Psoas muscle (tissue), 8 donors: ENCODE measurements around the gene FOCAD. TPM values are rescaled to one million over a fixed set of nuclear protein-coding genes. Genes with fewer than 3 reads are reported as not detected.

ENCODE experiments used
- ATAC-seq, 4 donors: fragments of 200-7000 bp; cut with Tn5 transposase; one replicate each; pipeline ENCODE4 v1.9.1; 2020; ENCODE audit warnings: moderate library complexity in 3 of 4, mild to moderate bottlenecking in 2 of 4
- DNase-seq, 2 donors: peaks; one replicate each; pipeline ENCODE4 v3.0.0-alpha.2; 2020
- H3K27ac ChIP-seq: fragments of 200-600 bp; one replicate; pipeline ENCODE4 v1.8.0; 2022
- H3K27me3 ChIP-seq, 3 donors: fragments of 200-600 bp in 1 of 3; one replicate each; pipeline versions ENCODE4 v1.6.1 to v1.8.0; 2013 to 2022; ENCODE audit warnings: low read length in 2 of 3, mild to moderate bottlenecking in 2 of 3, moderate library complexity in 1 of 3; ENCODE audit not compliant: insufficient read depth in 3 of 3
- H3K36me3 ChIP-seq, 2 donors: fragments of 200-600 bp in 1 of 2; one replicate each; pipeline versions ENCODE4 v1.6.1 to v1.8.0; 2013 to 2022; ENCODE audit warnings: low read depth in 1 of 2, mild to moderate bottlenecking in 1 of 2, moderate library complexity in 1 of 2; ENCODE audit not compliant: insufficient read depth in 1 of 2
- H3K4me1 ChIP-seq: fragments of 200-600 bp; one replicate; pipeline ENCODE4 v1.8.0; 2022
- H3K4me3 ChIP-seq: fragments of 200-600 bp; one replicate; pipeline ENCODE4 v1.8.0; 2022; ENCODE audit warnings: mild to moderate bottlenecking
- H3K9me3 ChIP-seq: fragments of 200-600 bp; one replicate; pipeline ENCODE4 v1.8.0; 2022
- CTCF ChIP-seq: fragments of 200-600 bp; IDR thresholded peaks from one replicate; pipeline ENCODE4 v1.8.0; 2022; ENCODE audit warnings: antibody characterized with exemption
- WGBS, 3 donors: extraction: QIAGEN DNeasy Blood & Tissue Kit; methylation state at CpG; one replicate each; pipeline versions ENCODE4 v1.1.6 to v1.1.7; 2013; 5-methylcytosine and 5-hydroxymethylcytosine counted together
- intact Hi-C, 2 donors: fragments of 100-400 bp; cut with DNase I; formaldehyde crosslinking; loops; one replicate each; pipeline versions ENCODE4 v1.11.0 to v1.14.2; 2022
- polyA plus RNA-seq, 3 donors: library from polyadenylated mRNA; stranded (reverse); fragments of 200-250 nt; gene quantifications; one replicate each; pipeline ENCODE4 v1.2.3, GENCODE V29; 2013
- total RNA-seq, 4 donors: library from RNA; stranded (reverse); fragmentation: NEBNext Ultra II Directional in 2 of 4; extraction: Animal tissue kit (Norgen Biotek cat#: 25700) in 2 of 4; gene quantifications; one replicate each; pipeline versions ENCODE4 v1.2.1 to v1.2.4, GENCODE V29; 2021 to 2023
- donor health status: healthy with polysubstance abuse.
- donor health status: DM: no; HTN: no; CAD: no; lungs with moderate emphysema.
- donor health status: Bipolar disorder and iron deficiency.
- donor health status: healthy.
- donor health status: DM: yes; HTN: yes; CAD: no.
- donor health status: DM: no; HTN: no; CAD: no.
- donor health status: DM: no; HTN: no; CAD: no.
- donor health status: DM: yes; HTN: yes; CAD: no.

The FOCAD gene
- total and polyA plus RNA-seq, 7 donors: 5.8 to 24.8 (median 12.1) TPM

GRCh38 chr9:20713172-20713571 is 29.1 kb downstream of the FOCAD start:
- 70 to 83% (median 83%) methylated on average over 1 of the region's 1 CpG for WGBS, 3 donors
- no peaks in the 10 kb centered on the region for H3K9me3 ChIP-seq
- DNase-seq (no peak), ATAC-seq (no peak)
- H3K27me3 ChIP-seq: no peaks in the 10 kb centered on the region
- H3K4me1 ChIP-seq: no peaks in the 10 kb centered on the region
- intact Hi-C loops: no loop called here
- H3K36me3 ChIP-seq: peaks cover 0 to 22% of the 10 kb centered on the region in 2 donors
- no peak for TF ChIP-seq CTCF
- H3K4me3 ChIP-seq: no peak overlapping the region
- H3K27ac ChIP-seq: no peak overlapping the region

- DNase-seq (no peak), ATAC-seq (no peak)
- no peak overlapping the region for H3K4me3 ChIP-seq
- H3K36me3 ChIP-seq: peaks cover 0 to 27% of the 10 kb centered on the region in 2 donors
- no peaks in the 10 kb centered on the region for H3K9me3 ChIP-seq
- intact Hi-C loops: no loop called here
- no peak for TF ChIP-seq CTCF
- no peak overlapping the region for H3K27ac ChIP-seq
- H3K4me1 ChIP-seq: no peaks in the 10 kb centered on the region
- H3K27me3 ChIP-seq: no peaks in the 10 kb centered on the region
- WGBS, 3 donors: 50 to 61% (median 59%) methylated on average over 2 of the region's 2 CpGs
Observed at GRCh38 chr9:20714442-20715415, 30.7 kb downstream of the FOCAD start.

GRCh38 chr9:20722221-20722620 is 38.2 kb downstream of the FOCAD start:
- Histone ChIP-seq H3K27ac (no peak overlapping the region), H3K9me3 (no peaks in the 10 kb centered on the region), H3K4me3 (no peak overlapping the region), H3K4me1 (no peaks in the 10 kb centered on the region), H3K27me3 (no peaks in the 10 kb centered on the region), H3K36me3 (peaks cover 0 to 51% of the 10 kb centered on the region in 2 donors)
- intact Hi-C loops: no loop called here
- ATAC-seq (peak in 2 of 4 donors; percentile 69 to 75), DNase-seq (no peak)
- 36 to 43% (median 38%) methylated on average over 1 of the region's 1 CpG for WGBS, 3 donors
- TF ChIP-seq CTCF: no peak

- Histone ChIP-seq H3K4me3 (no peak overlapping the region), H3K27me3 (no peaks in the 10 kb centered on the region), H3K36me3 (peaks cover 2 to 39% of the 10 kb centered on the region in 2 donors), H3K27ac (no peak overlapping the region), H3K4me1 (no peaks in the 10 kb centered on the region), H3K9me3 (no peaks in the 10 kb centered on the region)
- DNase-seq (no peak), ATAC-seq (no peak)
- 69 to 73% (median 70%) methylated on average over 3 of the region's 3 CpGs for WGBS, 3 donors
- intact Hi-C loops: no loop called here
- TF ChIP-seq CTCF: no peak
Observed at GRCh38 chr9:20725675-20726074, 41.6 kb downstream of the FOCAD start.
